ENCODE results near the gene CACNA1I.

- TF ChIP-seq YY1 (IDR thresholded peaks at IDR 0.05; ENCODE audit: low read depth) (no peak), FOXM1 (IDR thresholded peaks at IDR 0.05; ENCODE audit: borderline replicate concordance, low read depth) (no peak)
These were observed 110.7 kb downstream of the CACNA1I start for GRCh38 chr22:39681038-39681861.

Measured in Ishikawa (cell line).